GM23338 (cell line): ENCODE results near the gene DUSP1. TPM values are rescaled to one million over a fixed set of nuclear protein-coding genes. Genes with fewer than 3 reads are reported as not detected.

Experiments
- ATAC-seq: fragments of 200-7000 bp; cut with Tn5 transposase; 3 replicates; pipeline ENCODE4 v1.9.1; 2020
- DNase-seq: peaks from one replicate; pipeline ENCODE4 v3.0.0-alpha.2; 2015; ENCODE audit warnings: low spot score
- H2AFZ ChIP-seq: fragments of 200-600 bp; sonication (generic); 2 replicates; pipeline ENCODE4 v1.8.0; 2016; ENCODE audit warnings: antibody characterized with exemption, mild to moderate bottlenecking, moderate library complexity
- H3F3A ChIP-seq: fragments of 200-600 bp; sonication (generic); replicated peaks from 2 replicates; pipeline ENCODE4 v1.8.0; 2017; ENCODE audit warnings: antibody characterized with exemption, mixed run types, low read depth
- H3K27ac ChIP-seq: fragments of 200-600 bp; sonication (generic); 2 replicates; pipeline ENCODE4 v1.6.1; 2016; ENCODE audit warnings: low read depth
- H3K27me3 ChIP-seq: fragments of 200-600 bp; sonication (generic); 2 replicates; pipeline ENCODE4 v1.8.0; 2016; ENCODE audit warnings: mild to moderate bottlenecking, mixed run types, moderate library complexity; ENCODE audit not compliant: insufficient read depth
- H3K36me3 ChIP-seq: fragments of 200-600 bp; sonication (generic); 2 replicates; pipeline ENCODE4 v1.8.0; 2016; ENCODE audit warnings: mild to moderate bottlenecking; ENCODE audit not compliant: insufficient read depth
- H3K4me1 ChIP-seq: fragments of 200-600 bp; sonication (generic); 2 replicates; pipeline ENCODE4 v1.8.0; 2016; ENCODE audit warnings: mild to moderate bottlenecking, moderate library complexity; ENCODE audit not compliant: insufficient read depth
- H3K4me2 ChIP-seq: fragments of 200-600 bp; sonication (generic); 2 replicates; pipeline ENCODE4 v1.7.1; 2017; ENCODE audit warnings: mixed run types
- H3K4me3 ChIP-seq: fragments of 200-600 bp; sonication (generic); 2 replicates; pipeline ENCODE4 v1.6.1; 2016; ENCODE audit warnings: mixed run types
- H3K79me2 ChIP-seq: fragments of 200-600 bp; sonication (generic); replicated peaks from 2 replicates; pipeline ENCODE4 v1.8.0; 2017; ENCODE audit warnings: mild to moderate bottlenecking; ENCODE audit not compliant: insufficient read depth
- H3K9me2 ChIP-seq: fragments of 200-600 bp; sonication (generic); 2 replicates; pipeline ENCODE4 v1.8.0; 2017; ENCODE audit not compliant: insufficient read depth
- H4K20me1 ChIP-seq: fragments of 200-600 bp; sonication (generic); replicated peaks from 2 replicates; pipeline ENCODE4 v1.8.0; 2017; ENCODE audit warnings: mild to moderate bottlenecking; ENCODE audit not compliant: insufficient read depth
- H3K27ac Mint-ChIP-seq: 2 replicates; pipeline ENCODE4 v1.8.0; 2020; ENCODE audit warnings: inconsistent platforms, mild to moderate bottlenecking, moderate library complexity, mixed read lengths
- H3K27me3 Mint-ChIP-seq: 3 replicates; pipeline ENCODE4 v1.8.0; 2022; ENCODE audit warnings: low read depth, mild to moderate bottlenecking, moderate library complexity, mixed read lengths, inconsistent platforms; ENCODE audit not compliant: insufficient read depth, poor library complexity
- H3K36me3 Mint-ChIP-seq: 3 replicates; pipeline ENCODE4 v1.8.0; 2021; ENCODE audit warnings: low read depth, mild to moderate bottlenecking, inconsistent platforms, moderate library complexity, mixed read lengths
- H3K4me1 Mint-ChIP-seq: 3 replicates; pipeline ENCODE4 v1.8.0; 2020; ENCODE audit warnings: mild to moderate bottlenecking, inconsistent platforms, mixed read lengths
- H3K4me3 Mint-ChIP-seq: 3 replicates; pipeline ENCODE4 v1.8.0; 2021; ENCODE audit warnings: moderate library complexity, mild to moderate bottlenecking, inconsistent platforms, mixed read lengths
- H3K9me3 Mint-ChIP-seq: 3 replicates; pipeline ENCODE4 v1.8.0; 2020; ENCODE audit warnings: moderate library complexity, mild to moderate bottlenecking, inconsistent platforms, mixed read lengths
- CREB1 ChIP-seq: fragments of 250-450 bp; sonication (Bioruptor Pico); IDR thresholded peaks from 2 replicates; pipeline ENCODE4 v1.5.0; 2020; ENCODE audit warnings: low read depth, mild to moderate bottlenecking, moderate library complexity
- EZH2phosphoT487 ChIP-seq: fragments of 200-600 bp; sonication (generic); IDR thresholded peaks from one replicate; pipeline ENCODE4 v1.8.1; 2018; ENCODE audit warnings: antibody characterized with exemption; ENCODE audit not compliant: unreplicated experiment
- JUNB ChIP-seq: IDR thresholded peaks from one replicate; pipeline ENCODE4 v1.6.1; 2016; ENCODE audit warnings: antibody characterized with exemption; ENCODE audit not compliant: unreplicated experiment
- ZNF114 ChIP-seq: fragments of 250-450 bp; sonication (Bioruptor Pico); IDR thresholded peaks from 2 replicates; pipeline ENCODE4 v1.5.0; 2020; ENCODE audit warnings: mild to moderate bottlenecking, moderate library complexity
- ZNF331 ChIP-seq: fragments of 250-450 bp; sonication (Bioruptor Pico); IDR thresholded peaks from 2 replicates; pipeline ENCODE4 v1.5.0; 2020; ENCODE audit warnings: low read depth, mild to moderate bottlenecking, moderate library complexity
- ZNF462 ChIP-seq: fragments of 250-450 bp; sonication (Bioruptor Pico); IDR thresholded peaks from 2 replicates; pipeline ENCODE4 v1.5.0; 2020; ENCODE audit warnings: mild to moderate bottlenecking, moderate library complexity
- polyA plus RNA-seq: library from polyadenylated mRNA; unstranded; fragments of >200 nt; fragmentation: Nextera tagmentation; extraction: Ambion mirVana; gene quantifications from 2 replicates; pipeline ENCODE4 v1.2.1, GENCODE V29; 2016
- total RNA-seq: library from RNA; depleted of rRNA; stranded (reverse); fragments of >200 nt; shearing (Covaris generic); gene quantifications from 2 replicates; pipeline ENCODE4 v1.2.3, GENCODE V29; 2014
- TF ChIP-seq, protein P1 (sequence below): IDR thresholded peaks from one replicate; pipeline ENCODE4 v1.6.1; 2018; ENCODE audit warnings: antibody characterized with exemption; ENCODE audit not compliant: unreplicated experiment
- TF ChIP-seq, protein P2 (sequence below), 2 experiments: fragments of 200-600 bp in 1 of 2; sonication (generic) in 1 of 2; conservative IDR thresholded peaks; 2 replicates each; pipeline versions ENCODE4 v1.5.1 to v1.6.1; 2016 to 2017; ENCODE audit warnings: antibody characterized with exemption in 2 of 2, low read depth in 2 of 2, mild to moderate bottlenecking in 2 of 2, moderate library complexity in 1 of 2

DUSP1 gene
- total and polyA plus RNA-seq, 2 experiments from 2014 or later: 9.7 to 17.2 TPM

- TF ChIP-seq ZNF462 (CRISPR knock-in tag): no peak
Observed at GRCh38 chr5:172802567-172803176, 31.7 kb upstream of the DUSP1 start (continued).

GRCh38 chr5:172802112-172802511 lies 31.1 kb upstream of the DUSP1 start:
- TF ChIP-seq ZNF331: no peak
- TF ChIP-seq CREB1: no peak
- TF ChIP-seq, protein P1, sequence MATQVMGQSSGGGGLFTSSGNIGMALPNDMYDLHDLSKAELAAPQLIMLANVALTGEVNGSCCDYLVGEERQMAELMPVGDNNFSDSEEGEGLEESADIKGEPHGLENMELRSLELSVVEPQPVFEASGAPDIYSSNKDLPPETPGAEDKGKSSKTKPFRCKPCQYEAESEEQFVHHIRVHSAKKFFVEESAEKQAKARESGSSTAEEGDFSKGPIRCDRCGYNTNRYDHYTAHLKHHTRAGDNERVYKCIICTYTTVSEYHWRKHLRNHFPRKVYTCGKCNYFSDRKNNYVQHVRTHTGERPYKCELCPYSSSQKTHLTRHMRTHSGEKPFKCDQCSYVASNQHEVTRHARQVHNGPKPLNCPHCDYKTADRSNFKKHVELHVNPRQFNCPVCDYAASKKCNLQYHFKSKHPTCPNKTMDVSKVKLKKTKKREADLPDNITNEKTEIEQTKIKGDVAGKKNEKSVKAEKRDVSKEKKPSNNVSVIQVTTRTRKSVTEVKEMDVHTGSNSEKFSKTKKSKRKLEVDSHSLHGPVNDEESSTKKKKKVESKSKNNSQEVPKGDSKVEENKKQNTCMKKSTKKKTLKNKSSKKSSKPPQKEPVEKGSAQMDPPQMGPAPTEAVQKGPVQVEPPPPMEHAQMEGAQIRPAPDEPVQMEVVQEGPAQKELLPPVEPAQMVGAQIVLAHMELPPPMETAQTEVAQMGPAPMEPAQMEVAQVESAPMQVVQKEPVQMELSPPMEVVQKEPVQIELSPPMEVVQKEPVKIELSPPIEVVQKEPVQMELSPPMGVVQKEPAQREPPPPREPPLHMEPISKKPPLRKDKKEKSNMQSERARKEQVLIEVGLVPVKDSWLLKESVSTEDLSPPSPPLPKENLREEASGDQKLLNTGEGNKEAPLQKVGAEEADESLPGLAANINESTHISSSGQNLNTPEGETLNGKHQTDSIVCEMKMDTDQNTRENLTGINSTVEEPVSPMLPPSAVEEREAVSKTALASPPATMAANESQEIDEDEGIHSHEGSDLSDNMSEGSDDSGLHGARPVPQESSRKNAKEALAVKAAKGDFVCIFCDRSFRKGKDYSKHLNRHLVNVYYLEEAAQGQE: no peak
- TF ChIP-seq, protein P2, sequence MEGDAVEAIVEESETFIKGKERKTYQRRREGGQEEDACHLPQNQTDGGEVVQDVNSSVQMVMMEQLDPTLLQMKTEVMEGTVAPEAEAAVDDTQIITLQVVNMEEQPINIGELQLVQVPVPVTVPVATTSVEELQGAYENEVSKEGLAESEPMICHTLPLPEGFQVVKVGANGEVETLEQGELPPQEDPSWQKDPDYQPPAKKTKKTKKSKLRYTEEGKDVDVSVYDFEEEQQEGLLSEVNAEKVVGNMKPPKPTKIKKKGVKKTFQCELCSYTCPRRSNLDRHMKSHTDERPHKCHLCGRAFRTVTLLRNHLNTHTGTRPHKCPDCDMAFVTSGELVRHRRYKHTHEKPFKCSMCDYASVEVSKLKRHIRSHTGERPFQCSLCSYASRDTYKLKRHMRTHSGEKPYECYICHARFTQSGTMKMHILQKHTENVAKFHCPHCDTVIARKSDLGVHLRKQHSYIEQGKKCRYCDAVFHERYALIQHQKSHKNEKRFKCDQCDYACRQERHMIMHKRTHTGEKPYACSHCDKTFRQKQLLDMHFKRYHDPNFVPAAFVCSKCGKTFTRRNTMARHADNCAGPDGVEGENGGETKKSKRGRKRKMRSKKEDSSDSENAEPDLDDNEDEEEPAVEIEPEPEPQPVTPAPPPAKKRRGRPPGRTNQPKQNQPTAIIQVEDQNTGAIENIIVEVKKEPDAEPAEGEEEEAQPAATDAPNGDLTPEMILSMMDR (conservative IDR thresholded peaks at IDR 0.05; ENCODE audit: low read depth in 2 of 2): no peak
- no peak for TF ChIP-seq JUNB
- TF ChIP-seq EZH2phosphoT487: no peak
- no peak for TF ChIP-seq ZNF114 (CRISPR knock-in tag)
- peaks cover 8% of the 10 kb centered on the region for H3K4me1 ChIP-seq

More at GRCh38 chr5:172802112-172802511, 31.1 kb upstream of the DUSP1 start:
- H3K27ac Mint-ChIP-seq: no peak overlapping the region
- H3K79me2 ChIP-seq: no peaks in the 10 kb centered on the region
- no peaks in the 10 kb centered on the region for H4K20me1 ChIP-seq
- no peak overlapping the region for H3K4me3 Mint-ChIP-seq
- H3K4me2 ChIP-seq: no peak overlapping the region
- H3K36me3 Mint-ChIP-seq: no peaks in the 10 kb centered on the region
- H3K27ac ChIP-seq: no peak overlapping the region
- DNase-seq: no peak
- no peaks in the 10 kb centered on the region for H3K9me2 ChIP-seq
- H2AFZ ChIP-seq: no peak overlapping the region
- ATAC-seq: no peak
- H3K4me1 Mint-ChIP-seq: peaks cover 11% of the 10 kb centered on the region
- H3K27me3 ChIP-seq: no peaks in the 10 kb centered on the region
- H3K4me3 ChIP-seq: no peak overlapping the region
- H3F3A ChIP-seq: no peaks in the 10 kb centered on the region
- H3K36me3 ChIP-seq: no peaks in the 10 kb centered on the region
- no peaks in the 10 kb centered on the region for H3K9me3 Mint-ChIP-seq
- peaks cover 4% of the 10 kb centered on the region for H3K27me3 Mint-ChIP-seq
